Erythroblast (primary cell): ENCODE results near the gene DMTF1.

ENCODE experiments used
- GATA1 ChIP-seq: IDR thresholded peaks from 2 replicates; pipeline ENCODE4 v1.6.1; 2011; ENCODE audit warnings: low read depth, mild to moderate bottlenecking, control low read depth, low read length, moderate library complexity
- POLR2A ChIP-seq: IDR thresholded peaks from 2 replicates; pipeline ENCODE4 v1.6.1; 2011; ENCODE audit warnings: mild to moderate bottlenecking, low read length

- TF ChIP-seq POLR2A (no peak), GATA1 (no peak)
These were observed 52.7 kb downstream of the DMTF1 start for GRCh38 chr7:87204933-87205332.
